RWPE2 (cell line): Measurements from ENCODE around the gene HOXD11.

Experiments
- ATAC-seq: fragments of 200-7000 bp; cut with Tn5 transposase; 3 replicates; pipeline ENCODE4 v1.9.1; 2021; ENCODE audit warnings: low read depth
- DNase-seq: peaks from one replicate; pipeline ENCODE4 v3.0.0-alpha.2; 2020; ENCODE audit warnings: low spot score
- H3K27ac ChIP-seq: fragments of 450-650 bp; 2 replicates; pipeline ENCODE4 v1.5.1; 2017; ENCODE audit warnings: mild to moderate bottlenecking; ENCODE audit not compliant: poor library complexity, severe bottlenecking
- H3K27me3 ChIP-seq: fragments of 250-450 bp; sonication (Bioruptor Pico); 2 replicates; pipeline ENCODE4 v1.5.1; 2021; ENCODE audit warnings: mild to moderate bottlenecking, moderate library complexity; ENCODE audit not compliant: insufficient read depth, poor library complexity, severe bottlenecking
- H3K36me3 ChIP-seq: fragments of 250-450 bp; sonication (Bioruptor Pico); 2 replicates; pipeline ENCODE4 v1.5.1; 2020; ENCODE audit warnings: low read depth, mild to moderate bottlenecking, moderate library complexity
- H3K4me1 ChIP-seq: fragments of 250-450 bp; sonication (Bioruptor Pico); 2 replicates; pipeline ENCODE4 v1.5.1; 2021; ENCODE audit warnings: mild to moderate bottlenecking, moderate library complexity; ENCODE audit not compliant: insufficient read depth, poor library complexity, severe bottlenecking
- H3K4me3 ChIP-seq: fragments of 250-450 bp; sonication (Bioruptor Pico); 2 replicates; pipeline ENCODE4 v1.5.1; 2021; ENCODE audit warnings: mild to moderate bottlenecking, moderate library complexity; ENCODE audit not compliant: severe bottlenecking
- H3K9me3 ChIP-seq: fragments of 250-450 bp; sonication (Bioruptor Pico); 2 replicates; pipeline ENCODE4 v1.5.1; 2021; ENCODE audit warnings: mild to moderate bottlenecking, moderate library complexity; ENCODE audit not compliant: severe bottlenecking
- CTCF ChIP-seq: fragments of 450-650 bp; IDR thresholded peaks from one replicate; pipeline ENCODE4 v1.5.1; 2017; ENCODE audit warnings: mild to moderate bottlenecking, moderate library complexity; ENCODE audit not compliant: poor library complexity, severe bottlenecking

Gene HOXD11

GRCh38 chr2:176081837-176082524 lies 25.1 kb upstream of the HOXD11 start:
- no peaks in the 10 kb centered on the region for H3K4me1 ChIP-seq
- no peak overlapping the region for H3K4me3 ChIP-seq
- H3K27ac ChIP-seq: no peak overlapping the region
- no peaks in the 10 kb centered on the region for H3K9me3 ChIP-seq
- DNase-seq (no peak), ATAC-seq (no peak; the same call in 2 of the 3 replicates)
- no peak for TF ChIP-seq CTCF
- no peaks in the 10 kb centered on the region for H3K36me3 ChIP-seq
- peaks cover 96% of the 10 kb centered on the region for H3K27me3 ChIP-seq

GRCh38 chr2:176082525-176082823 lies 24.6 kb upstream of the HOXD11 start:
- peaks cover 96% of the 10 kb centered on the region for H3K27me3 ChIP-seq
- H3K4me1 ChIP-seq: no peaks in the 10 kb centered on the region
- ATAC-seq: no peak
- no peaks in the 10 kb centered on the region for H3K36me3 ChIP-seq
- H3K27ac ChIP-seq: no peak overlapping the region
- H3K9me3 ChIP-seq: no peaks in the 10 kb centered on the region
- no peak for DNase-seq
- TF ChIP-seq CTCF: no peak
- H3K4me3 ChIP-seq: no peak overlapping the region

DNA sequence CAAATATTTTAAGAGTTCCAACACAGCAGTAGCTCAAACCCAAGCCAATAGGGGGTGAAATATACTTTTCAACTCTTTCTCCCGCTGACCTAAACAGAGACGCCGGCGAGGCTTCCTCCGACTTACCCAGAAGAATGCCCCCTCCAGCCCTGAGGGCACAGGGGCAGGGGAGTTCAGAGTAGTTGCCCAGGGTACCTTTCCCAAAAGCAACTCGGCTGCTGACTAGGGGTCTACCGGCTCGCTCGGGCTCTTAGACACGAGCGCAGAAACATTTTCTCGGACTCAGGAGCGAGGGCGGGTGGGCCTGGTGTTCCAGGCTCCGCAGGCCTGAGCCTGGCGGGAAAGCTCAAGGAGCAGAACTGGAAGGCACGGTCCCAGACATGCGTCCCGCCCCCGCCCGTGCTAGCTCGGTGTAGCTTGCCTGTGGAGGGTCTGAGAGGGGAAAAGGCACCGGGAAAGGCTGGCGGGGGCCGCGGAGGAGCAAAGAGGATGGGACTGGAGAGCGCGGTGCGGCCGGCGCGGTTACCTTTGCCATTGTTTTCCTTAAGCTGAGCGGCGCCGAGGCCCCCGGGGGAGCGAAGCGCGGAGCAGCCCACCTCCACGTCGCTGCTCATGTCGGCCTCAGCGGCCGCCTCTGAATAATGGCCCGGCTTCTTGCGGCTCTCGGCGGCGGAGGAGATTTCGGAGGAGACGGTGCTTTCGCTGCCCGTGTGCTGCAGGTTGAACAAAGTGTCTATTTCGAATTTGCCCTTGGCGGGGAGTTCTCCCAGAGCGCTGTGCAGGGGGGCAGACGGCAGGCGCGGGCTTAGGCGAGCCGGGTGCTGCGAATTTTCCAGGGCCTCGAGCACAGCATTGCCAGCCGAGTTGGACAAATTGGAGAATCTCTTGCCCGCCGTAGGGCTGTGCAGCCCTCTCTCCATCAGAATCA lies 24.0 kb upstream of the HOXD11 start:
- TF ChIP-seq CTCF: no peak
- H3K9me3 ChIP-seq: no peaks in the 10 kb centered on the region
- ATAC-seq (no peak), DNase-seq (no peak)
- H3K4me3 ChIP-seq: no peak overlapping the region
- no peak overlapping the region for H3K27ac ChIP-seq
- H3K27me3 ChIP-seq: peaks cover 96% of the 10 kb centered on the region
- H3K36me3 ChIP-seq: no peaks in the 10 kb centered on the region
- H3K4me1 ChIP-seq: no peaks in the 10 kb centered on the region

- peaks cover 96% of the 10 kb centered on the region for H3K27me3 ChIP-seq
- H3K4me3 ChIP-seq: no peak within 1 kb of the TSS
- no peak for ATAC-seq
- no peak for TF ChIP-seq CTCF
- no peak within 1 kb of the TSS for H3K27ac ChIP-seq
- H3K36me3 ChIP-seq: no peaks in the 10 kb centered on the region
- no peaks in the 10 kb centered on the region for H3K9me3 ChIP-seq
- H3K4me1 ChIP-seq: no peaks in the 10 kb centered on the region
- DNase-seq: no peak
These were observed 23.3 kb upstream of the HOXD11 start, which contains the start of gene EVX2 for GRCh38 chr2:176083796-176084261. Gene EVX2 (minus strand): TSS chr2:176083962. CDS start chr2:176083776, 186 bp downstream.
